Measurements from ENCODE around the gene TRIM72. TPM values are rescaled to one million over a fixed set of nuclear protein-coding genes. Genes with fewer than 3 reads are reported as not detected.
"Not testable (repeated sequence)": the region's sequence is repeated elsewhere in the genome, so short reads cannot be mapped to it uniquely, and the experiment has no call there.

The TRIM72 gene
- total RNA-seq, 1 donor from 2014 or later = 0.91 TPM

DNA sequence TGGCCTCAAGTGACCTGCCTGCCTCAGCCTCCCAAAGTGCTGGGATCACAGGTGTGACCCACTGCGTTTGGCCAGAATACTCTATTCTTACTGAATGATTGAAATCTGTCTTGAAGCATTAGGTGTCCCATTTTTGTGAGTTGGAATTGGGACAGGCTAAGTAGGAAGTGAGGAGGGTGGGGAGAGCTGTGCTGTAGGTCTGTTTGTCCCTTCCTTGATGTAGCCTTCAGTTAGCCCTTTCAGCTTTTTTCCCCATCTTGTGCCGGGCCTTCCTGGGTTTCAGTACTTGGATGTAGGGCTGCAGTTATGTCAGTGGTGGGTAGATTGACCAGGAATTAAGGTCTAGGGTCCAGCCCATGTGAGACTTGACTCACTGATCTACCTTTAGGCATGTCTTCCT is 20.0 kb upstream of the TRIM72 start:
- no peak overlapping the region for H3K4me3 ChIP-seq
- peaks cover 3% of the 10 kb centered on the region for H3K4me1 ChIP-seq
- intact Hi-C loops (cut with micrococcal nuclease) = no loop called here
- H3K9me3 ChIP-seq (replicated peaks) = no peaks in the 10 kb centered on the region
- peaks cover 83% of the 10 kb centered on the region for H3K36me3 ChIP-seq
- no peak for DNase-seq
- no peak overlapping the region for H3K27ac ChIP-seq (replicated peaks)
- no peaks in the 10 kb centered on the region for H3K27me3 ChIP-seq (ENCODE audit: low read depth)
- TF ChIP-seq, protein P1, sequence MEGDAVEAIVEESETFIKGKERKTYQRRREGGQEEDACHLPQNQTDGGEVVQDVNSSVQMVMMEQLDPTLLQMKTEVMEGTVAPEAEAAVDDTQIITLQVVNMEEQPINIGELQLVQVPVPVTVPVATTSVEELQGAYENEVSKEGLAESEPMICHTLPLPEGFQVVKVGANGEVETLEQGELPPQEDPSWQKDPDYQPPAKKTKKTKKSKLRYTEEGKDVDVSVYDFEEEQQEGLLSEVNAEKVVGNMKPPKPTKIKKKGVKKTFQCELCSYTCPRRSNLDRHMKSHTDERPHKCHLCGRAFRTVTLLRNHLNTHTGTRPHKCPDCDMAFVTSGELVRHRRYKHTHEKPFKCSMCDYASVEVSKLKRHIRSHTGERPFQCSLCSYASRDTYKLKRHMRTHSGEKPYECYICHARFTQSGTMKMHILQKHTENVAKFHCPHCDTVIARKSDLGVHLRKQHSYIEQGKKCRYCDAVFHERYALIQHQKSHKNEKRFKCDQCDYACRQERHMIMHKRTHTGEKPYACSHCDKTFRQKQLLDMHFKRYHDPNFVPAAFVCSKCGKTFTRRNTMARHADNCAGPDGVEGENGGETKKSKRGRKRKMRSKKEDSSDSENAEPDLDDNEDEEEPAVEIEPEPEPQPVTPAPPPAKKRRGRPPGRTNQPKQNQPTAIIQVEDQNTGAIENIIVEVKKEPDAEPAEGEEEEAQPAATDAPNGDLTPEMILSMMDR (IDR thresholded peaks at IDR 0.05; ENCODE audit: borderline replicate concordance) = no peak

DNA sequence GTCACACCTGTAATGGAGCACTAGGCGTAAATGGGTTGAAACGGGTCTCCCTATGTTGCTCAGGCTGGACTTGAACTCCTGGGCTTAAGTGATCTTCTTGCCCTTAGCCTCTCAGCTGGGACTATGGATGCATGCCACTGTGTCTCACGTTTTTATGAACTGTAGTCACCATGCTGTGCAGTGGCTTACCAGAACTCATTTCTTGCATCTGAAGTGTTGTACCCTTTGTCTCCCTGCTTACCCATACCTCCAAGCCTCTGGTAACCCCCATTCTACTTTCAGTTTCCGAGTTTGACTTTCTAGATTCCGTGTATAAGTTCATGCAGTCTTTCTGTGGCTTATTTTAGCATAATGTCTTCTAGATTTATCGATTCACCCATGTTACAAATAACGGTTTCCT is 19.0 kb upstream of the TRIM72 start:
- DNase-seq = no peak
- H3K27ac ChIP-seq (replicated peaks) = no peak overlapping the region
- intact Hi-C loops (cut with micrococcal nuclease) = no loop called here
- H3K27me3 ChIP-seq (ENCODE audit: low read depth) = no peaks in the 10 kb centered on the region
- peaks cover 75% of the 10 kb centered on the region for H3K36me3 ChIP-seq
- no peaks in the 10 kb centered on the region for H3K9me3 ChIP-seq (replicated peaks)
- no peaks in the 10 kb centered on the region for H3K4me1 ChIP-seq
- no peak overlapping the region for H3K4me3 ChIP-seq
- TF ChIP-seq, protein P1 (IDR thresholded peaks at IDR 0.05; ENCODE audit: borderline replicate concordance) = no peak

DNA sequence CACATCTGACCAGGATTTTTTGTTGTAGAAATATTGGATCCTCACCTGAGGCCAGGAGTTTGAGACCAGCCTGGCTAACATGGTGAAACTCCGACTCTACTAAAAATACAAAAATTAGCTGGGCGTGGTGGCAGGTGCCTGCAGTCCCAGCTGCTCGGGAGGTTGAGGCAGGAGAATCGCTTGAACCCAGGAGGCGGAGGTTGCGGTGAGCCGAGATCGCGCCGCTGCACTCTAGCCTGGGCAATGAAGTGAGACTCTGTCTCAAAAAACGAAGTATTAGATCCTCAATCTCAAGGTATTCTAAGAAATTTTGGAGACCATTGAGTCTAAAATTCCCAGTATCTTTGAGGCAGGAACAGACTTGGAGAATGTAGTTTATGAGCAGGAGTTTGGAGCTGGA is 18.1 kb upstream of the TRIM72 start:
- H3K36me3 ChIP-seq = peaks cover 65% of the 10 kb centered on the region
- intact Hi-C loops (cut with micrococcal nuclease); DNase-seq; H3K4me3 ChIP-seq; H3K27ac ChIP-seq (replicated peaks); H3K4me1 ChIP-seq; H3K27me3 ChIP-seq (ENCODE audit: low read depth); H3K9me3 ChIP-seq (replicated peaks): not testable (repeated sequence)

DNA sequence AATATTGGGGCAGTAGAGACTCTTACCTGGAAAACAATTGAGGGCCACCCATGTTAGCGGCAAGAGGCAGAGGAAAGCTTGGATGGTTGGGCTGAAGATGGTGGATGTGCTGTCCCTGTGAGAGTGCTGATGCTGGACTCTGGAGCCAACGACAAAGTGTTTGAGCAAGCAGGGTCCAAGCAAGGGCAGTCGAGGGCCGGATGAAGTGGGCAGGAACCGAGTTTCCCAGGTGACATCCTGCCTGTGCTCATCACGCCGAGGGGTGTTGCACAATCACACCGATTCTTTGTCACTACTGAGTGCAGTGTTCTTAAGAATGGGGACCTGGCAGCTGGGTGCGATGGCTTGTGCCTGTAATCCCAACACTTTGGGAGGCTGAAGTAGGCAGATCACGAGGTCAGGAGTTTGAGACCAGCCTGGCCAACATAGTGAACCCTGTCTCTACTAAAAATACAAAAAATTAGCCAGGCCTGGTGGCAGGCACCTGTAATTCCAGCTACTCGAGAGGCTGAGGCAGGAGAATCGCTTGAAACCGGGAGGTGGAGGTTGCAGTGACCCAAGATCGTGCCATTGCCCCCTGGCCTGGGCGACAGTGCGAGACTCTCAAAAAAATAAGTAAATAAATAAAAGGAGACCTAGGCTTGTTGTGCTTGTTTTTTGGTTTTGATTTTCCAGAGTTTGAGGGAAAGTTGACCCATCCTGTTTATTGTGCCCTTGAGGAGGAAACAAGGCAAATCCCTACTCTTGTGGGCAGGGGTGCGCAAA is 17.4 kb upstream of the TRIM72 start:
- Histone ChIP-seq H3K27ac (replicated peaks) (no peak overlapping the region), H3K4me1 (peaks cover 11% of the 10 kb centered on the region), H3K9me3 (replicated peaks) (no peaks in the 10 kb centered on the region), H3K4me3 (no peak overlapping the region), H3K27me3 (ENCODE audit: low read depth) (no peaks in the 10 kb centered on the region), H3K36me3 (peaks cover 59% of the 10 kb centered on the region)
- no peak for DNase-seq
- intact Hi-C loops (cut with micrococcal nuclease) = no loop called here
- TF ChIP-seq, protein P1 (IDR thresholded peaks at IDR 0.05; ENCODE audit: borderline replicate concordance) = no peak

DNA sequence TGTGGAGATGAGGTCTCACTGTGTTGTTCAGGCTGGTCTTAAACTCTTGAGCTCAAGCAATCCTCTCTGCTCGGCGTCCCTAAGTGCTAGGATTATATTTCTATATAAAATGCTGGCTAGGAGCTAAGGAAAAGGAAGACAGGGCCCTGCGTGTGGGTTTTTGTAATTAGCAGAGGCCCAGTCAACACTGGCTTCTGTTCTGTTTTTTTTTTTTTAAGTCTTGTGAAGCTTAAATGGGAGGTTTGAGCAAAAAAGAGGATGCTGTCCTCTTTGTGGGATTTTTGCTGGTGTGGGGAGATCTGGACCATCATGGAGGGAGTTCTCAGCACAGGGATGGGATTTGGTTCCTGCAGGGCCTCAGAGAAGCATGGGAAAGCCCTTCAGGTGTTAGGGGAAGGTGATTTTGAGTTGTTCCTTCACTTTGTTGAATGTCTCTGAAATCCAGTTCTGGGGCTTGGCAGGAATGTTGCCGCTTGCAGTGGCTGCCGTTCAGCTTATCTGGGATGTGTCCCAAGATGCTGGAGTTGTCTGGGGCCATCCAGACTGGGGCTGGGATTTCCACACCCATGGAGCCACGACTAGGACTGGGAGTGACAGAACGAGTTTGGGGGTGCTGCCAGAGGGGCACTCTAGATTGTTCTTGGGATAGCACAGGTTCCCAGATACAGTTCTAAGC is 15.6 kb upstream of the TRIM72 start:
- Histone ChIP-seq H3K27ac (replicated peaks) (no peak overlapping the region), H3K27me3 (ENCODE audit: low read depth) (no peaks in the 10 kb centered on the region), H3K36me3 (peaks cover 40% of the 10 kb centered on the region), H3K4me3 (no peak overlapping the region), H3K4me1 (peaks cover 30% of the 10 kb centered on the region), H3K9me3 (replicated peaks) (no peaks in the 10 kb centered on the region)
- no peak for DNase-seq
- intact Hi-C loops (cut with micrococcal nuclease) = no loop called here
- TF ChIP-seq, protein P1 (IDR thresholded peaks at IDR 0.05; ENCODE audit: borderline replicate concordance) = no peak

DNA sequence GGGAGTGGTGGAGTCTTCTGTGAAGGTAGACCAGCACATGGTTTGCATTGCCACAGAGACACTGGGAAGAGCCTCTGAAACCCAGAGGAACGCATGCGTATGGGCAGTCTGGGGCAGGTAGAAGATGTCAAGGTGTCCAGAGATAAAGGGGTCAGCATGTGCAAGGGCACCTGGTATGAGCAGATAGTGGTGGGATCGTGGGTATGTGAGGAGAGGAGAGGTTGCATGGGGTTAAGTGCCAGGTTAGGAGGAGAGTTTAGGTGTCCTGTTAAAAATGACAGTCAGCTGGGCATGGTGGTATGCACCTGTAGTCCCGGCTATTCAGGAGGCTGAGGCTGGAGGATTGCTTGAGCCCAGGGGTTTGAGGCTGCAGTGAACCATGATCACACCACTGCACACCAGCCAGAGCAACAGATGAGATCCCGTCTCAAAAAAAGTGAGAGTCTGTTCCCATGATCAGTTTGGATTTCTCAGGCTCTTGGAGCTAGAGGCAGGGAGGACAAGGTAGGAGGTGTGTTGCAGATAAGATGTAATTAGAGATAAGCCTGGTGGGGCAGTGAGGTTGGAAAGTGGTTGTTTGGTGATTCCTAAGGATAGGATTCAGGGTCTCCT is 14.4 kb upstream of the TRIM72 start:
- DNase-seq = no peak
- TF ChIP-seq, protein P1 (IDR thresholded peaks at IDR 0.05; ENCODE audit: borderline replicate concordance) = no peak
- Histone ChIP-seq H3K27me3 (ENCODE audit: low read depth) (no peaks in the 10 kb centered on the region), H3K36me3 (peaks cover 28% of the 10 kb centered on the region), H3K9me3 (replicated peaks) (no peaks in the 10 kb centered on the region), H3K4me3 (no peak overlapping the region), H3K4me1 (peaks cover 33% of the 10 kb centered on the region), H3K27ac (replicated peaks) (no peak overlapping the region)
- intact Hi-C loops (cut with micrococcal nuclease) = no loop called here

DNA sequence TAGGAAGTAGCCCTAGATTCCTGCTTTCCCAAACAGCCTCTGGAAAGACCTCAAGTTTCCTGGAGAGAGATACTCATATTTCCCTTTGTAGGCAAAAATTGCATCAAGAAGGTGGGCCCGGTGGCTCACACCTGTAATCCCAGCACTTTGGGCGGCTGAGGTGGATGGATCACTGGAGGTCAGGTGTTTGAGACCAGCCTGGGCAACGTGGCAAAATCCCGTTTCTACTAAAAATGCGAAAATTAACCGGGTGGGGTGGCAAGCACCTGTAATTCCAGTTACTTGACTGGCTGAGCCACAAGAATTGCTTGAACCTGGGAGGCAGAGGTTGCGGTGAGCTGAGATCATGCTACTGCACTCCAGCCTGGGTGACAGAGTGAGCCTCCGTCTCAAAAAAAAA is 13.8 kb upstream of the TRIM72 start:
- not testable (repeated sequence) for DNase-seq; H3K27ac ChIP-seq (replicated peaks)
- H3K36me3 ChIP-seq = peaks cover 23% of the 10 kb centered on the region

More for the DNA sequence above, 13.8 kb upstream of the TRIM72 start:
- H3K27me3 ChIP-seq (ENCODE audit: low read depth); intact Hi-C loops (cut with micrococcal nuclease); H3K9me3 ChIP-seq (replicated peaks); H3K4me3 ChIP-seq: not testable (repeated sequence)
- peaks cover 33% of the 10 kb centered on the region for H3K4me1 ChIP-seq
